GM20000 (cell line): ENCODE measurements around the gene CORIN.
"Not testable (repeated sequence)": the region's sequence is repeated elsewhere in the genome, so short reads cannot be mapped to it uniquely, and the experiment has no call there.

Experiments used
- DNase-seq: peaks from one replicate; pipeline ENCODE4 v3.0.0; 2012; ENCODE audit warnings: low spot score
- CTCF ChIP-seq: IDR thresholded peaks from 2 replicates; pipeline ENCODE4 v1.5.1; 2012; ENCODE audit warnings: mild to moderate bottlenecking, control low read depth; ENCODE audit errors: extremely low read depth, missing control alignments

The CORIN gene

DNA sequence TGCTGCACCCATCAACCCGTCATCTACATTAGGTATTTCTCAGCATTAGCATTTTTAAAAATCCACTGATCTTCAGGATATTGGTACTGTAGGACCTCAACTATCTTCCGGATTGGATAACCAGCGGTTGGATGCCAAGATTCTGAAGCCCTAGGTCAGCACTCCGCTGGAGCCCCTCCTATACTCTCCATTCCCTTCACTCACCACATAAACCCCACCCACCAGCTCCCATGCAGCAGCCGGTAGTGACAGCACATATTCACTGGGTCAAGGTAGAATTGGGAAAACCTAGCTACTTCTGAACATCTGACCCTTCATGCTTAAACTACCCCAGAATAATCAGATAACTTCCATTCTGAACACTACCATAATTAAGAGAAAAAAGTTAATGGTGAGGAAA, 134.9 kb downstream of the CORIN start:
- no peak for TF ChIP-seq CTCF
- DNase-seq = no peak

DNA sequence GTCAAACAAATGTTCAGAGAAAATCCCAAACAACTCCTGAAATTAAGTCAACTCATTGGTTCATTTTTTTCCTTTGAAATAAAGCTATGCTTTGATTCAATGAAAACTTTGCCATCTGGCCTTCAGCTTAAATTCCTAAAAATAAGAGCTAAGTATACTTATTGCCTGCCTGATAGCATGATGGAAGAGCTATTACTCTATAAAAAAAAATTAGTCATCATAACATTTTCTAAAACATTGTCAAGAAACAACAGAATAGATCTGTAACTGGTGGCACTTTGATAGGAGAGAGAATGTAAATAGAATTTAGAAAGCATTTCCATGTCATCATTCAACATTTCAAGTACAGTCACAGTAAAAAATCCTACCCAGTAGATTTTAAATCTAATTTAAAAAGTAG, 136.6 kb downstream of the CORIN start:
- DNase-seq = no peak
- no peak for TF ChIP-seq CTCF

GRCh38 chr4:47698837-47699236, 139.0 kb downstream of the CORIN start:
- DNase-seq = no peak
- no peak for TF ChIP-seq CTCF

- no peak for TF ChIP-seq CTCF
- no peak for DNase-seq
These were observed 141.0 kb downstream of the CORIN start for GRCh38 chr4:47696823-47697222.

- TF ChIP-seq CTCF = no peak
These were observed 142.6 kb downstream of the CORIN start for GRCh38 chr4:47695260-47695659.

GRCh38 chr4:47694322-47694721, 143.5 kb downstream of the CORIN start:
- no peak for TF ChIP-seq CTCF
- no peak for DNase-seq

More at GRCh38 chr4:47695260-47695659, 142.6 kb downstream of the CORIN start:
- DNase-seq = no peak

GRCh38 chr4:47692691-47693090, 145.2 kb downstream of the CORIN start:
- no peak for TF ChIP-seq CTCF
- DNase-seq = no peak

- not testable (repeated sequence) for DNase-seq
These were observed 146.0 kb downstream of the CORIN start for GRCh38 chr4:47691757-47692383.
